Measurements from ENCODE around the gene DMRT1.
"Not testable (repeated sequence)": the region's sequence is repeated elsewhere in the genome, so short reads cannot be mapped to it uniquely, and the experiment has no call there.

DMRT1 gene

GRCh38 chr9:995781-996180, 154.3 kb downstream of the DMRT1 start:
- DNase-seq (ENCODE audit: low read depth, low spot score) = no peak

GRCh38 chr9:998299-999110, 157.0 kb downstream of the DMRT1 start:
- DNase-seq (ENCODE audit: low read depth, low spot score) = not testable (repeated sequence)

- DNase-seq (ENCODE audit: low read depth, low spot score) = no peak
Measured at GRCh38 chr9:1001838-1002237, 160.3 kb downstream of the DMRT1 start.

GRCh38 chr9:1002678-1003077, 161.2 kb downstream of the DMRT1 start:
- no peak for DNase-seq (ENCODE audit: low read depth, low spot score)

- DNase-seq (ENCODE audit: low read depth, low spot score) = peak; percentile 9
Measured at GRCh38 chr9:1005043-1005667, 163.7 kb downstream of the DMRT1 start.

GRCh38 chr9:1007312-1007711, 165.8 kb downstream of the DMRT1 start:
- DNase-seq (ENCODE audit: low read depth, low spot score) = no peak

- DNase-seq (ENCODE audit: low read depth, low spot score) = no peak
Measured at GRCh38 chr9:1008216-1008615, 166.7 kb downstream of the DMRT1 start.

- peak; percentile 74 for DNase-seq (ENCODE audit: low read depth, low spot score)
Measured at GRCh38 chr9:1009101-1009707, 167.7 kb downstream of the DMRT1 start.

- no peak for DNase-seq (ENCODE audit: low read depth, low spot score)
Measured at GRCh38 chr9:1013021-1013420, 171.5 kb downstream of the DMRT1 start.

GRCh38 chr9:1014225-1014624, 172.7 kb downstream of the DMRT1 start:
- no peak for DNase-seq (ENCODE audit: low read depth, low spot score)

GRCh38 chr9:1014640-1015039, 173.1 kb downstream of the DMRT1 start:
- no peak for DNase-seq (ENCODE audit: low read depth, low spot score)

- DNase-seq (ENCODE audit: low read depth, low spot score) = peak; percentile 5
Measured at GRCh38 chr9:1018121-1018520, 176.6 kb downstream of the DMRT1 start.
